Measurements from ENCODE around the gene ITLN1.
"Not testable (repeated sequence)": the region's sequence is repeated elsewhere in the genome, so short reads cannot be mapped to it uniquely, and the experiment has no call there.

Gene ITLN1

DNA sequence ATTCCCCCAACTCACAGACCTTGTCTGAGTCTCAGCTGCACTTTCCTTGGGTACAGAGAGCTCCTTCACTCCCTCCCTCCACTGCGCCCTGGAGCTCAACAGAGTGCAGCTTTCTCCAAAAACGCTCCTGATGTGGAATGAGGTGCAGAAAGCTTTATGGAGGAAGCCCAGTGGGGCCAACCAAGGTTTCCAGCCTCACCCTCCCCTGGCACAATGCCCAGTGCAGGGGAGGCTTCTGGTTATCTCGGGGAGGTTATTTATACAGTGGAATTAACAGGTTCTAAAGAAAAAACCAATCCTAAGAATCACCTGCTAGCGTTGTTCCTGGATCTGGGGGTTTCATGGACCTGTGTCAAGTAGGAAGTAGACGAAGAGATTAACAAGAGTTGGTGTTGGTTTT lies at the start of gene ITLN1:
Gene ITLN1 (minus strand): TSS at position 139 of the 400 bp plus-strand sequence. CDS start 303 bp downstream, outside the sequence.
- no peak for DNase-seq

DNA sequence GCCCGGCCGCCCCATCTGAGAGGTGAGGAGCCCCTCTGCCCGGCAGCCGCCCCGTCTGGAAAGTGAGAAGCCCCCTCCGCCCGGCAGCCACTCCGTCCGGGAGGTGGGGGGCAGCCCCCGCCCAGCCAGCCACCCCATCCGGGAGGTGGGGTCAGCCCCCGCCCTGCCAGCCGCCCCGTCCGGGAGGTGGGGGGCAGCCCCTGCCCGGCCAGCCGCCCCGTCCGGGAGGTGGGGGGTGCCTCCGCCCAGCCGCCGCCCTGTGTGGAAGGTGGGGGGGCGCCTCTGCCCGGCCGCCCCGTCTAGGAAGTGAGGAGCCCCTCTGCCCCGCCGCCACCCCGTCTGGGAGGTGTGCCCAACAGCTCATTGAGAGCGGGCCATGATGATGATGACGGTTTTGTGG lies 48.3 kb upstream of the ITLN1 start:
- DNase-seq: not testable (repeated sequence)

DNA sequence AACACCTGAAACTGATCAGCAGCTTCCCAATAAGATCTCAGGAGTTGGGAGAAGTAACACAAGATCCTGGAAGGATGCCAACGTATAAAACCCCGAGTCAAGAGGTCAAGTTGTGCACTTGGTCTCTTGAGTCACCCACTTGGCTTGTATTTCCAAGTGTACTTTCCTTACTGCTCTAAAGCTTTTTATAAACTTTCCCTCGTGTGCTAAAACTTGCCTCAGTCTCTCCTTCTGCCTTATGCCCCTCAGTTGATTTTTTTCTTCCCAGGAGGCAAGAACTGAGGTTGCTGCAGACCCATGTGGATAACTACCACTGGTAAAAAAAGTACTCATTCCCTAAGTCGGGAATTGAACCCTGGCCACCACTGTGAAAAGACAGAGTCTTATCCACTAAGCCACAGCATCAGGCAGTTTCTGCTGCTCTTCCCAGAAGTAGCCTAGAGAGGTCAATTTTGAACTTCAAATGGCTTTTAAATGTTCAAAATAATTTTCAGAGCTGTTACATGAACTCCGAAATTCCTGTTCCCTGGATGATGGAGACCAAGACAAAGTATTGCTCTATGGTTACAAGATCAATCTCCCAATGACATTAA lies 40.8 kb upstream of the ITLN1 start:
- DNase-seq: no peak

DNA sequence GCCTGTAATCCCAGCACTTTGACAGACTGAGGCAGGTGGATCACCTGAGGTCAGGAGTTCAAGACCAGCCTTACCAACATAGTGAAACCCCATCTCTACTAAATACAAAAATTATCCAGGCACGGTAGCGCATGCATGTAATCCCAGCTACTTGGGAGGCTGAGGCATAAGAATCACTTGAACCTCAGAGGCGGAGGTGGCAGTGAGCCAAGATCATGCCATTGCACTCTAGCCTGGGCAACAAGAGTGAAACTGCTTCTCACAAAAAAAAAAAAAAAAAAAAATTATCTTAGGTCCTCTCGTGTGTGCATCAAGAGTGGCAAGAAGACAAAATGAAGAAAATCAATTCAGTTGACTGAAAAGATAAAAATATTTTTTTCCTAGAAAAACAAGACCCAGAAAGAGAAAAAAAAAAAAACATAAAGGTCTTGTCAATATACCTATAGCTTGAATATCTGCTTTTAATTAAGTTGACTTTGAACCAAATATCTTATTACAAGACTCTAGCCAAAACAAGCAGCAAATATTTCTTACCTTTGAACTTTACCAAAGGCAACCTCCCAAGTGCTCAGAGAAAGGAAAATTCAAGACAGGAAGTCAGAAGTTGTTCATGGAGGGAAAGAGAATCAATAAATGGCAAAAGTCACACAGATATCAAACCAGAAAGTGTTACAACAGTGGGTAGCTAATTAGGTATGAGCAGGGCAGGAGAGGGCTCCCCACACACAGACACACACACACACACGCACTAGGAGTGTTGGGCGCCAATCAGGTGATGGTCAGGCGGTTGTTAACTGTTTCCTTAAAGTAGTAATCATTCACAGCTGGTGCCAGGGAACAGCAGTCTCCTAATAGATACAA lies 40.0 kb upstream of the ITLN1 start:
- no peak for DNase-seq

DNA sequence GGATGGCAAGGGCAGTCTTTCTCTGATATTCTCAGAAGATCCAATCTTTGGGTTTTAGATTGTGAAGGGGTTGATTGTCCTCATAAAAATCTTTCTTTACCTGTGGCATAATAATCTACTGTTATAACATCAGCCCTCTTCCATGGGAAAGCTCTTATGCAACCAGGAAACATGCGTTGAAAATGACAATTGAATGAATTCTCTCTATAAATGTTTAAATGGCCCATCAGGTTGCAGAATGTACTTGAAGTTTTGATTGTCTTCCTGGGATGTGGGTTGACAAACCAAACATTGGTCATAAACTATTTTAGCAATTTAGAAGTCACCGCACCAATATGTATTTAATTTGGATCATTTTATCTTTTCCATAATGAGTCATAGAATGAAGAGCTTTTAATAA lies 31.7 kb upstream of the ITLN1 start:
- no peak for DNase-seq

DNA sequence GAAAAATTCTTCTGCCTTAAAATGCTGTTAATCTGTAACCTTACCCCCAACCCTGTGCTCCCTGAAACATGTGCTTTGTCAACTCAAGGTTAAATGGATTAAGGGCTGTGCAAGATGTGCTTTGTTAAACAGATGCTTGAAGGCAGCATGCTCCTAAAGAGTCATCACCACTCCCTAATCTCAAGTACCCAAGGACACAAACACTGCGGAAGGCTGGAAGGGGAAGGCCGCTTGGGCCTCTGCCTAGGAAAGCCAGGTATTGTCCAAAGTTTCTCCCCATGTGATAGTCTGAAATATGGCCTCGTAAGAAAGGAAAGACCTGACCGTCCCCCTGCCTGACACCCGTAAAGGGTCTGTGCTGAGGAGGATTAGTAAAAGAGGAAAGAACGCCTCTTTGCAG lies 28.2 kb upstream of the ITLN1 start:
- not testable (repeated sequence) for DNase-seq

DNA sequence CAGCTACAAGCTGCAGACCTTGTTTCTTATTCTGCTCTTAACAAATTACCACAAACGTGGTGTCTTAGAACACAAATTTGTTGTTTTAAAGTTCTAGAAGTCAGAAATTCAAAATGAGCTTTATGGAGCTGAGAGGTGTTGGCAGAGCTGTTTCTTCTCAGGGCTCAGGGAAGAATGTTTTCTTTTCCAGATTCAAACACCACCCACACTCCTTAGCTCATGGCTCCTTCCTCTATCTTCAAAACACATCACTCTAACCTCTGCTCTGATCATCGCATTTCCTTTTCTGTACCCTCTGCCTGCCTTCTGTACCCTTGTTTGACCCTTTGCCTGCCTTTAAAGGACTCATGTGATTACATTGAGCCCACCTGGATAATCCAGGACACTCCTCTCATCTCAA lies 26.9 kb upstream of the ITLN1 start:
- DNase-seq: no peak

DNA sequence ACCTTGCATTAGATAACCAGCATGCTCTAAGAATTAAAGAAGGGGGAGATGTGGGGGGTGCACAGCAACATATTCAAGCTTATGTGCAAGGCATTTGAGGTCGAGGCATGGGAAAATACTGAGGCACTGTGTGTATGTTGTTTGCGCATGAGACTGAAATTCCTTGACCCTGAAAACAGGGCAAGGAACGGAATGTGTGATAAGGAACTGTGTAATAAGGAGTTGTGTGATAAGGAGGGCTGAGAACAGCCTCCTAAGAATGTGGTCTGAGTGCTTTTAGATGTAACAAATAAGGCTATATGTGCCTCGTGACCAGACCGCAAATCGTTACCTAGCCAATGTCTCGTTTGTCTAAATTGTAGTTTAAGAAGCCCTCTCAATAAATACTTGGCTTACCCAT lies 26.5 kb upstream of the ITLN1 start:
- DNase-seq: no peak

DNA sequence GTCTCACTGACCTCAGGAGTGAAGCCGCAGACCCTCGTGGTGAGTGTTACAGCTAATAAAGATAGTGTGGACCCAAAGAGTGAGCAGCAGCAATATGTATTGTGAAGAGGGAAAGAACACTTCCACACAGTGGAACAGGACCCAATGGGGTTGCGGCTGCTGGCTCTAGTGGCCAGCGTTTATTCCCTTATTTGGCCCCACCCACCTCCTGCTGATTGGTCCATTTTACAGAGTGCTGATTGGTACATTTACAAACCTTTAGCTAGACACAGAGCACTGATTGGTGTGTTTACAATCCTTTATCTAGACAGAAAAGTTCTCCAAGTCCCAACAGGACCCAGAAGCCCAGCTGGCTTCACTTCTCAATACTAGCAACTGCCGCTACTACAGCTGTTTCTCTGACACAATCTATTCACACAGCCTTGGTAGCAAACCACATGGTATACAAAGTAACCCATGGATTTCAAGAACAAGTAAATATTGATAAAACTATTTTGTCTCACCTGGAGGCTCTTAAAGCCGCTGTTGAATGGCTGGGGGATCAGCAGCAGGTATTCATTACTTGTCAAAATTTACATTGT lies 25.3 kb upstream of the ITLN1 start:
- no peak for DNase-seq

DNA sequence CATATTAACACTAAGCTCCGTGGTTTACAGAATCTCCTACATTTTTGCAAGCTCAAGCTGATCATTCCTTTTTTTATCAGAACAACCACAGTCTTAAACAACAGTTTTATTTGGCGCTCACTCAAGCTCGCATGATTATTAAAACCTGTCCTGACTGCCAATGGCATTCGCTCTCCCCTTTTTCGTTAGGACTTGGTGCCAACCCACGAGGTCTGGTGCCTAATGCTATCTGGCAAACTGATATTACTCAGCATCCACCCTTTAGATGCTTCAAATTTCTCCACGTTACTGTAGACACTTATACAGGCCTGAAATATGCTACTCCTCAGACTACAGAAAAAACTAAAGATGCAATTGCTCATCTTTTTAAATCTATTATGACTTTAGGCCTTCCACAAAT lies 23.0 kb upstream of the ITLN1 start:
- DNase-seq: no peak

DNA sequence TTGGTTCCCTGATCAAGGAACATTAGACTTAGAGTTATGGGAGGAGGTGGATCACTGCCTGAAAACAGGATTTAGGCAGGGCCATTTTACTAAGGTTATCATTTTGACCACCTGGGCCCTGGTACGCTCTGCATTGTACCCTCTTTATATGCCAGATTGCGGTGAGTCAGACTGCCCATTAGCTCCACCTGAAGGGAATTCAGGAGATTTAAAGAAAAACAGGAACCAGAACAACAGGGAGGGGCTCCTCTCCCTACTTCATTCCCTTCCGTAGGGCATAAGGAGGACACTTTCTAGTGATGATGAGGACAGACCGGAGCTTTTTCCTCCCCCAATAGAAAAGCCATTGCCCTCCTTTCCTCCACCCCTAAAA lies 20.6 kb upstream of the ITLN1 start:
- no peak for DNase-seq

DNA sequence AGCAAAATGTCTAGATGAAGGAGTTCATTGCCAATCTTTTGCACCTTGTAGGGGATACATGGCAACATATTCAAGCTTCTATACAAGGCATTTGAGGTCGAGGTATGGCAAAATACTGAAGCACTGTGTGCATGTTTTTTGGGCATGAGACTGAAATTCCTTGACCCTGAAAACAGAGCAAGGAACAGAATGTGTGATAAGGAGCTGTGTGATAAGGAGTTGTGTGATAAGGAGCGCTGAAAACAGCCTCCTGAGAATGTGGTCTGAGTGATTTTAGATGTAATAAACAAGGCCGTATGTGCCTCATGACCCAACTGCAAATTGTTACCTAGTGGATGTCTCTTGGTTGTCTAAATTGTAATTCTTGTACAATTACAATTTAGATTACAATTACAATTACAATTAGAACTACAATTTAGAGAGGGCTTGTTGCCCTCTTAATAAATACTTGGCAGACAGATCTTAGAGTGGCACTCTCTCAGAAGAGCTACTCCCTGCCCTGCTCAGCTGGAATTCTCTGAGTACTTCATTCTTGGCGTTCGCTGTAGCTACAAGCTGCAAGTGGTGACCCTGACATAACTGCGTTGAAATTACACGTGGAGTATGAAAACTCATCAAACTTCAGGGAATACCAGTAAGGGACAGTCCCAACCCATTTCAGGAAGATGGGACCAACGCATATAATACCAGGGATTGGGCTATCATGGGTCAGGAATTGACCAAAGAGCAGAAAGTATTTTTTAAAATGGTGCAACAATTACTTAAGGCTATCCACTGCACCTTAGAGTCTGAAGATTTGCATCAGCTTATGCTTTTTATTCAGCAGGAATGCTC lies 20.0 kb upstream of the ITLN1 start:
- no peak for DNase-seq

DNA sequence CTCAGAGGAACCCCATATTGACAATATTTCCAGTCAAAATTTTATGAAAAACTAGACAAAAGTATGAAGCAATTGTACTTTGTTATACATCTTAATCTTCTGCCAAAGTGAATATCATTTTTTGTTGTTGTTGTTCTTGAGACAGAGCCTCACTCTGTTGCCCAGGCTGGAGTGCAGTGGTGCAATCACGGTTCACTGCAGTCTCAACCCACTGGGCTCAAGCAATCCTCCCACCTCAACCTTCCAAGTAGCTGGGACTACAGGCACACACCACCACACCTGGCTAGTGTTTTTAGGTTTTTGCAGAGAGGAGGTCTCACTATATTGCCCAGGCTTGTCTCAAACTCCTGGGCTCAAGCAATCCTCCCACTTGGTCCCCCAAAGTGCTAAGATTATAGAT lies 17.3 kb upstream of the ITLN1 start:
- DNase-seq: not testable (repeated sequence)

DNA sequence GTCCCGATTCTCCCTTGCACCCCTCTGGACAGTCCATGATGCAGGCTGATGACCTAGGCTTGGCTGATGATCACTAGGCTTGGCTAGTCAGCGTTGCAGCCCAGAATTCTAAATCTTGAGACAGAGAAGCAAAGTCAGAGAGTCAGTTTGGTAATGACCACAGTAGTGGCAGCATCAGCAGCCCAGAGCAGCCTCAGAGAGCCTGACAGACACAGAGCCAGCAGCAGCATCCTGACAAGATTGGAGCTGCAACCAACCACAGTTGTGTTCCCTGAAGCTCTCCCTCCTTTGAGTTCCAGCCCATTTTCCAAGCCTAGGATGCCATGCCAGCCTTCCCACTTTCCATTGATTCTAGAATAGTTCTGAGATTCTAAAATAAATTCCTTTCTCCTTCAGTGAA lies 16.8 kb upstream of the ITLN1 start:
- DNase-seq: no peak

DNA sequence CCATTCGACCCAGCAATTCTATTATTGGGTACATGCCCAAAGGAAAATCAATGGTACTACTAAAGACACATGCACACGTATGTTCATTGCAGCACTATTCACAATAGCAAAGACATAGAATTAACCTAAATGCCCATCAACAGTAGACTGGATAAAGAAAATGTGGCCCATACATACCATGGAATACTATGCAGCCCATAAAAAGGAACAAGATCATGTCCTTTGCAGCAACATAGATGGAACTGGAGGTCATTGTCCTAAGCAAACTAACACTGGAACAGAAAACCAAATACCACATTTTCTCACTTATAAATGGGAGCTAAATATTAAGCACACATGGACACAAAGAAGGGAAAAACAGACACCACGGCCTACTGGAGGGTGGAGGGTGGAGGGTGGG lies 15.7 kb upstream of the ITLN1 start:
- DNase-seq: not testable (repeated sequence)

DNA sequence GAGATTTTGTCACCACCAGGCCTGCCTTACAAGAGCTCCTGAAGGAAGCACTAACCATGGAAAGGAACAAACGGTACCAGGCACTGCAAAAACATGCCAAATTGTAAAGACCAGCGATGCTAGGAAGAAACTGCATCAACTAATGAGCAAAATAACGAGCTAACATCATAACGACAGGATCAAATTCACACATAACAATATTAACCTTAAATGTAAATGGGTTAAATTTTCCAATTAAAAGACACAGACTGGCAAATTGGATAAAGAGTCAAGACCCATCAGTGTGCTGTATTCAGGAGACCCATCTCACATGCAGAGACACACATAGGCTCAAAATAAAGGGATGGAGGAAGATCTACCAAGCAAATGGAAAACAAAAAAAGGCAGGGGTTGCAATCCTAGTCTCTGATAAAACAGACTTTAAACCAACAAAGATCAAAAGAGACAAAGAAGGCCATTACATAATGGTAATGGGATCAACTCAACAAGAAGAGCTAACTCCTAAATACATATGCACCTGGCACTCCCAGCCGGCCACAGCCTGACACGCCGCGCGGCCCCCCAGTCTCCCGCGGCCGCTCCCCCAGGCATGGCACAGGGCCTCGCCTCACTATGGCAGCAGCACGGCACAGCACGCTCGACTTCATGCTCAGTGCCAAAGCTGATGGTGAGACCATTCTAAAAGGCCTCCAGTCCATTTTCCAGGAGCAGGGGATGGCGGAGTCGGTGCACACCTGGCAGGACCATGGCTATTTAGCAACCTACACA lies 9.6 kb upstream of the ITLN1 start:
- not testable (repeated sequence) for DNase-seq

DNA sequence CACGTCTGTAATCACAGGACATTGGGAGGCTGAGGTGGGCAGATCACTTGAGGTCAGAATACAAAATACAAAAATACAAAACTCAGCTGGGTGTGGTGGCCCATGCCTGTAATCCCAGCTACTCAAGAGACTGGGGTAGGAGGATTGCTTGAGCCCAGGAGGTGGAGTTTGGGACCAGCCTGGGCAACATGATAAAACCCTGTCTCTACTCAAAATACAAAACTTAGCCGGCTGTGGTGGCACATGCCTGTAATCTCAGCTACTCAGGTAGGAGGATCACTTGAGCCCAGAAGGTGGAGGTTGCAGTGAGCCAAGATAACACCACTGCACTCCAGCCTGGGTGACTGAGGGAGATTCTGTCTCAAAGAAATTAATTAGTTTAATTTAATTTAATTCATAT lies 6.5 kb upstream of the ITLN1 start:
- no peak for DNase-seq

DNA sequence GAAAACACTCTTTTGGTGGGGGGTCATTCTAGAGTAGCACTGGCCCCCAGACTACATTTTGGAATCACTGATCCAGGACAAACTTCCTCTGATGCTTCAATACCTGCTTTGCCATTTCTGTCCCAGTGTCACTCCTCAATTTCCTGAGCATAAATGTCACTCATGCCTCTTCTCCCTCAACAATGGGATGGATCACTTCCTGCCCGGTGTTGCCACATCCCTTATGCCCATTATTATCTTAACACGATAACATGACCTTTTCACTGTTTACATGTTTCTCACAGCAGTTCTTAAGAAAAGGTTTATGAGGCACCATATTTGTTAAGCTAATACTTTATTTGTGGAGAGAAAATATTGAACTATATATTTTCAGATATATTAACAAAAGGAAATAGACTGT lies 3.9 kb upstream of the ITLN1 start:
- DNase-seq: no peak

DNA sequence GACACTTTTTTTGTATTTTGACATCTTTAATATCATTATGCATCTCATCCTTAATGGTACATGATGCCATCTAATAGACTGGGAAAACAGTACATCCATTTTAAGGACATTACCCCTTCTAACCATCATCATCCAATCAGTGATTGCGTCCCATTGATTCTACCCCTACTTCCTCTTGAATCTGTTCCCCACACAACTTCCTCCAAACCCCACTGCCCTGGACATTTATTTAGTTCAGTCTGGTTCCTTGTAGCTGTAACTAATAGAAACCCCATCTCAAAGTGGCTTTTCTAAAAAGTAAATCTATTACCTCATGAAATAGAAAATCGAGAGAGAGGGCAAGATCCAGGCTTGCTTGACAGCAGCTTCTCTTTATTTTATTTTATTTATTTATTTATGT lies 2.1 kb upstream of the ITLN1 start:
- no peak for DNase-seq

DNA sequence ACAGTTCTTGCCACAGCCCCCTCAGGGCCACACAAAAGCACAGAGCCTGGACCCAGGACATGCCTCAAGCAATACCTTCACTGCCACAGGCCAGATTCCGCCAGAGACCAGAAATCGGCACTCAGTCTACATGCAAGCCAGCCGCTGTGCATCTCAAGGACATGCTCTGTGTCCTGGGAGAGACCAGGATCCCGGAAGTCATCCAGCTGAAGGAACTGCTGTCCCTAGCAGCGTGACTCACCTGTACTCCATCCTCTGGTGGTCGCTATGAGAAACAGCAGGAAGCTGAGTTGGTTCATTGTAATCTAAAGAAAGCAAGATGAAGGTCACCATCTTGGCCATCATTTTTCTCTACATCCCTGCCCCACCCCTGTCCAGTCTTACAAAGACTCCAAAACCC lies 401 bp downstream of the ITLN1 start:
- DNase-seq: no peak

DNA sequence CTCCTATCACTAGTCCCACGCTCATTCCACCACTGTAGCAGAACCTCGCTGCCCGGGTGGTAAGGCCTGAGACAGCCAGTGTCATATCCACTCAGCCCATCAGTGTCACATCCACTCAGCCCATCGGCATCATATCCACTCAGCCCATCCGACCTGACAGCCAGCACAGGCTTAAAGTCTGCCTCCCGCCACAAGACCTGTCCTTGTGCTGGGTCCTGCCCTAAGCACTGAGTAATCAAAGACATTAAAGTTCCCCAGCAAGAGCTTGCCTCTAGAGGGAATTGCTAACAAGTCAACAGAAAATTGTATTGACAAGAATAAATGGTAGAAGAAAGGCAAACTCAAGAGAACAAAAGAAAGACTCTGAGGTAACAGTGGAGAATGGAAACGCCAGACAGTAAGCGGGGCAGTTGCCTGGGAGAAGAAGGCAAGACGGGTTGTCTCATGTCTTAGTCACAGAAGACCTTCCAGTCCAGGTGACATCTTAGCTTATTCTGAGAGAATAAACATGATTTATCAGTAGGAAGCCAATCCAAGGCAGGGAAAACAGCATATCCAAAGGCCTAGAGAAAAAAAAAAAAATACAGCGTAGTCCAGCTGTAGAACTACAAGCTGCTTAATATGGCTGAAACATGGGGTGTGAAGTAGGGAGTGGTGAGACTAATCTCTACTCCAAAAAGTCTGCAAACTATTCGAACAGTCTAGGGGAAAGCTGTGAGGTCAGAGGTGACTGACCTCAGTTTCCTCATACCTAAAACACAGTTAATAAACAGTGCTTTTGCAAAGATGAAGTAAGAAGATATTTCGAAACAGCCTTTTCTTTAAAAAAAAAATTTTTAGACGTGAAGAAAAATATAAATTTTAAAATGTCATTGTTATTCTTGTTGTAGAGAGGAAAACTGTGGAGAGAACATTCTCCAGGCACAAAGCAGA lies 1.1 kb downstream of the ITLN1 start:
- DNase-seq: no peak

DNA sequence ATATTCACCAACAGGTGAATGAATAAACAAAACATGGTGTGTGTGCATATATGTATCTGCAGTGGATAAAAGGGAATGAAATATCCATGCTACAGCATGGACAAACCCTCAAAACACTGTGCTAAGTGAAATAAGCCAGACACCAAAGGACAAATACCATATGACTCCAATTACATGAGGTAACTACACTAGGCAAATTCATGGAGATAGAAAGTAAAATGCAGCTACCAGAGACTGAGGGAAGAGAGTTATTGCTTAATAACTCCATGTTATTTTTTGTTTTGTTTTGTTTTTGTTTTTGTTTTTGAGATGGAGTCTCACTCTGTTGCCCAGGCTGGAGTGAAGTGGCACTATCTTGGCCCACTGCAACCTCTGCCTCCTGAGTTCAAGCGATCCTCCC lies 2.4 kb downstream of the ITLN1 start:
- DNase-seq: no peak

Data from stimulated activated CD4-positive, alpha-beta T cell treated with anti-CD3 and anti-CD28 coated beads, Interleukin-4, amount 100 ng/mL, for 1 hour (primary cell).